ENCODE data around the gene KDELR1. TPM values are rescaled to one million over a fixed set of nuclear protein-coding genes. Genes with fewer than 3 reads are reported as not detected.
A peak's percentile ranks its signal among the peaks of the same experiment; 100 is the strongest.

KDELR1 gene
- total RNA-seq, 6 experiments from 2014 or later: 354 to 455 (median 395) TPM

GRCh38 chr19:48338802-48339503 lies 52.4 kb downstream of the KDELR1 start:
- no peaks in the 10 kb centered on the region for H3K9me3 Mint-ChIP-seq
- no peak overlapping the region for H3K27ac Mint-ChIP-seq
- DNase-seq: no peak
- H3K27me3 Mint-ChIP-seq (ENCODE audit: insufficient read depth): peaks cover 4% of the 10 kb centered on the region; the same call in 1 of the 2 replicates
- TF ChIP-seq CTCF (IDR thresholded peaks at IDR 0.05): no peak
- H3K4me1 Mint-ChIP-seq (ENCODE audit: low read depth): peaks cover 13% of the 10 kb centered on the region
- no peaks in the 10 kb centered on the region for H3K36me3 Mint-ChIP-seq (ENCODE audit: low read depth)
- no peak overlapping the region for H3K4me3 Mint-ChIP-seq

DNA sequence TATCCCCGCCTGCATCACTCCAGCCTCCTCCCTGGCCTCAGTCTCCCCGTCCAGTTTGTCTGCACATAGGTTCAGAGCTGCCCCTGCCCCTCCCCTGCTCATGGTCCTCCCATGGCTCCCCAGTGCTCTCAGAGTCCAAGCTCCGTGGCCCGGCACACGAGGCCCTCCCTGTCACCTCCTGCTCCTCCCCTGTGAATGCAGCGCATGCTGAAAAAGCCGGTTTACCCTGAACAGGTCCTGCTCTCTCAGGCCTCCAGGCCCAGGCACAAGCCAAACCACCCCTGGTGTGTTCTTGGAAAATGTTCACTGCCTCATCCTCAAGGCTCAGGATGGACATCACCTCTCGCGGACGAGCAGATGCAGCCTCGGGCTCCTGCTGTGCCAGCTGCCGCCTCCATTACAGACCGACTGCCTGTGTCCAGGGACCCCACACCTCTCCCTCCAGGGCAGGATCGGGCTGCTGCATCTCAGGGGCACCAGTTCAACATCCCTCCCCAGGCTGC lies 53.0 kb downstream of the KDELR1 start:
- H3K36me3 Mint-ChIP-seq (ENCODE audit: low read depth): no peaks in the 10 kb centered on the region
- no peak overlapping the region for H3K4me3 Mint-ChIP-seq
- DNase-seq: no peak
- peaks cover 18% of the 10 kb centered on the region for H3K4me1 Mint-ChIP-seq (ENCODE audit: low read depth)
- TF ChIP-seq CTCF (IDR thresholded peaks at IDR 0.05): no peak
- H3K27ac Mint-ChIP-seq: no peak overlapping the region
- peaks cover 6% of the 10 kb centered on the region for H3K27me3 Mint-ChIP-seq (ENCODE audit: insufficient read depth)
- no peaks in the 10 kb centered on the region for H3K9me3 Mint-ChIP-seq

GRCh38 chr19:48333467-48334384 lies 57.6 kb downstream of the KDELR1 start:
- no peaks in the 10 kb centered on the region for H3K9me3 Mint-ChIP-seq
- peaks cover 24% of the 10 kb centered on the region for H3K36me3 Mint-ChIP-seq (ENCODE audit: low read depth)
- H3K27ac Mint-ChIP-seq: peak overlapping the region; percentile 70
- peak; percentile 88 for TF ChIP-seq CTCF (IDR thresholded peaks at IDR 0.05)
- peaks cover 39% of the 10 kb centered on the region for H3K4me1 Mint-ChIP-seq (ENCODE audit: low read depth)
- peak; percentile 87 for DNase-seq
- H3K4me3 Mint-ChIP-seq: peak overlapping the region; percentile 71
- peaks cover 5% of the 10 kb centered on the region for H3K27me3 Mint-ChIP-seq (ENCODE audit: insufficient read depth)

- H3K27me3 Mint-ChIP-seq (ENCODE audit: insufficient read depth): peaks cover 2% of the 10 kb centered on the region
- H3K27ac Mint-ChIP-seq: peak overlapping the region; percentile 70
- no peak for TF ChIP-seq CTCF (IDR thresholded peaks at IDR 0.05)
- peaks cover 29% of the 10 kb centered on the region for H3K36me3 Mint-ChIP-seq (ENCODE audit: low read depth)
- no peaks in the 10 kb centered on the region for H3K9me3 Mint-ChIP-seq
- peaks cover 44% of the 10 kb centered on the region for H3K4me1 Mint-ChIP-seq (ENCODE audit: low read depth)
- peak; percentile 93 for DNase-seq
- peak overlapping the region; percentile 71 for H3K4me3 Mint-ChIP-seq
Observed at GRCh38 chr19:48332662-48333466, 58.5 kb downstream of the KDELR1 start.

Other genes starting within 250 kb of the KDELR1 start
- gene LIG1, start 221.2 kb downstream of the KDELR1 start, total RNA-seq (2021; fragmentation: NEBNext Ultra II Directional; extraction: Animal tissue kit (Norgen Biotek cat#: 25700)): 10 to 100 TPM; 25.9 to 55.8 (median 48.1) TPM
- gene ZSWIM9, start 220.9 kb downstream of the KDELR1 start, total RNA-seq (2021; fragmentation: NEBNext Ultra II Directional; extraction: Animal tissue kit (Norgen Biotek cat#: 25700)): 1 to 10 TPM; 5.6 to 7.2 (median 5.9) TPM
- 10 to 100 TPM; 11.3 to 17.2 (median 14.7) TPM for gene CARD8, start 135.6 kb downstream of the KDELR1 start, total RNA-seq (2021; fragmentation: NEBNext Ultra II Directional; extraction: Animal tissue kit (Norgen Biotek cat#: 25700))
- gene ZNF114, start 121.5 kb downstream of the KDELR1 start, total RNA-seq (2021; fragmentation: NEBNext Ultra II Directional; extraction: Animal tissue kit (Norgen Biotek cat#: 25700)): under 1 TPM in 5 of 6 experiments, not detected in 1; 0.17 to 0.43 (median 0.25) TPM
- gene EMP3, start 66.0 kb downstream of the KDELR1 start, total RNA-seq (2021; fragmentation: NEBNext Ultra II Directional; extraction: Animal tissue kit (Norgen Biotek cat#: 25700)): 100 to 1,000 TPM; 471 to 574 (median 525) TPM
- gene TMEM143, start 27.6 kb downstream of the KDELR1 start, total RNA-seq (2021; fragmentation: NEBNext Ultra II Directional; extraction: Animal tissue kit (Norgen Biotek cat#: 25700)): 1 to 10 TPM; 5.9 to 9.7 (median 7.7) TPM
- gene SYNGR4, start 27.2 kb downstream of the KDELR1 start, total RNA-seq (2021; fragmentation: NEBNext Ultra II Directional; extraction: Animal tissue kit (Norgen Biotek cat#: 25700)): not detected
- gene GRIN2D, start 2.1 kb upstream of the KDELR1 start, total RNA-seq (2021; fragmentation: NEBNext Ultra II Directional; extraction: Animal tissue kit (Norgen Biotek cat#: 25700)): 1 to 10 TPM; 2.8 to 4.4 (median 3.1) TPM
- 10 to 100 TPM; 36.2 to 53.5 (median 41.7) TPM for gene GRWD1, start 54.4 kb upstream of the KDELR1 start, total RNA-seq (2021; fragmentation: NEBNext Ultra II Directional; extraction: Animal tissue kit (Norgen Biotek cat#: 25700))
- under 1 TPM; 0.33 to 0.90 (median 0.51) TPM for gene KCNJ14, start 64.0 kb upstream of the KDELR1 start, total RNA-seq (2021; fragmentation: NEBNext Ultra II Directional; extraction: Animal tissue kit (Norgen Biotek cat#: 25700))
- 10 to 100 TPM; 46.2 to 49.5 (median 47.1) TPM for gene CYTH2, start 77.8 kb upstream of the KDELR1 start, total RNA-seq (2021; fragmentation: NEBNext Ultra II Directional; extraction: Animal tissue kit (Norgen Biotek cat#: 25700))
- under 1 TPM; 0.21 to 0.88 (median 0.60) TPM for gene LMTK3, start 120.3 kb upstream of the KDELR1 start, total RNA-seq (2021; fragmentation: NEBNext Ultra II Directional; extraction: Animal tissue kit (Norgen Biotek cat#: 25700))
- gene SULT2B1, start 160.6 kb upstream of the KDELR1 start, total RNA-seq (2021; fragmentation: NEBNext Ultra II Directional; extraction: Animal tissue kit (Norgen Biotek cat#: 25700)): under 1 TPM in 1 of 6 experiments, not detected in 5; 0.33 TPM
- not detected for gene SPACA4, start 215.2 kb upstream of the KDELR1 start, total RNA-seq (2021; fragmentation: NEBNext Ultra II Directional; extraction: Animal tissue kit (Norgen Biotek cat#: 25700))
- gene FAM83E, start 223.5 kb upstream of the KDELR1 start, total RNA-seq (2021; fragmentation: NEBNext Ultra II Directional; extraction: Animal tissue kit (Norgen Biotek cat#: 25700)): under 1 TPM; 0.23 to 0.99 (median 0.54) TPM
- 1,000 to 10,000 TPM; 1,359 to 1,448 (median 1,407) TPM for gene RPL18, start 227.6 kb upstream of the KDELR1 start, total RNA-seq (2021; fragmentation: NEBNext Ultra II Directional; extraction: Animal tissue kit (Norgen Biotek cat#: 25700))
- gene SPHK2, start 228.0 kb upstream of the KDELR1 start, total RNA-seq (2021; fragmentation: NEBNext Ultra II Directional; extraction: Animal tissue kit (Norgen Biotek cat#: 25700)): 10 to 100 TPM; 20.1 to 34.0 (median 23.4) TPM
- 1 to 10 TPM; 3.8 to 5.7 (median 4.4) TPM for gene DBP, start 245.8 kb upstream of the KDELR1 start, total RNA-seq (2021; fragmentation: NEBNext Ultra II Directional; extraction: Animal tissue kit (Norgen Biotek cat#: 25700))

Measured in HFFc6 (cell line).